Fibroblast of pulmonary artery (primary cell): Measurements from ENCODE around the gene CLSTN2.

Source experiments
- DNase-seq: peaks from one replicate; pipeline ENCODE4 v3.0.0-alpha.2; 2010; ENCODE audit warnings: low read depth
- H3K4me3 ChIP-seq: replicated peaks from 2 replicates; pipeline ENCODE4 v1.5.1; 2011; ENCODE audit warnings: low read depth, mild to moderate bottlenecking, control low read depth, low read length, moderate library complexity
- CTCF ChIP-seq: IDR thresholded peaks from 2 replicates; pipeline ENCODE4 v1.5.1; 2011; ENCODE audit warnings: mild to moderate bottlenecking, control low read depth, low read length, inconsistent platforms; ENCODE audit errors: missing control alignments

CLSTN2 gene

DNA sequence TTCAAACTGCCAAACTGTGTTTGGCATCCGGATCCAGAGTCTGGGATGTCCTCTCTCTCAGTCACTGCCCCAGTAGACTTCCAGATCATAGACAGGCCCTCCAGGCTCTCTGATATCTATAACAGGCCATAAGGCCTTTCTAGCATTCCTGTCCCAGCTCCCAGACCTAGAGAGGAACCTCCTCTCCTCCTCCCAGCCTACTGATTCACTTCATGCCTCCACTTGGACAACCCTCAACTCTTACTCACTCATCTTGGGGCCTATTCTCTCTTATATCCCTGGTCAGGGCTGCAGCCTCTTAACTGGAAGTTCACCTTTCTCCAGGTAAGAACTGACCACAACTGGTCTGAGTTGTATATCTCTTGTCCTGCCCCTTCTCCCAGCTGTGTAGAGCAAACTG, 489.2 kb downstream of the CLSTN2 start:
- no peak overlapping the region for H3K4me3 ChIP-seq
- TF ChIP-seq CTCF: no peak
- no peak for DNase-seq

- H3K4me3 ChIP-seq: no peak overlapping the region
- TF ChIP-seq CTCF: no peak
- no peak for DNase-seq
These were observed 489.7 kb downstream of the CLSTN2 start for GRCh38 chr3:140424726-140425125.

GRCh38 chr3:140427786-140428185, 492.8 kb downstream of the CLSTN2 start:
- no peak overlapping the region for H3K4me3 ChIP-seq
- no peak for TF ChIP-seq CTCF
- DNase-seq: no peak

DNA sequence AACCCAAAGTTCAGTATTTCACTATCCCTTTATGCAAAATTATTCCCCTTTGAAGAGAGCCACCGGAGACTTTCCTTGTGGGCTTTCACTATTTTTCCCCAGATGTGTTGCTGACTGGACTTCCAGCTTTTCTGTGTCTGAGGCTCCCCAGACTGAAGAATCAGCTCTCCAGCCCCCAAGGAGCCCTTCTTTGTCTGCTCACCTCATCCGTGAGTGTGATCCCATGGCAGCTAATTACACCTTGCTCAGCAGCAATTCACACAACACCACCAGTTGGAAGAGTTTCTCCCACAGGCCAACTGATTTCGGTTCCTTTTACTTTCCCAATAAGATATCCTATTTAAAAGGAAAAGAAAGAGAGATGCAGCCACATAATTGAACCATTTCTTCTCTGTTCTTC, 493.4 kb downstream of the CLSTN2 start:
- TF ChIP-seq CTCF: no peak
- no peak for DNase-seq
- no peak overlapping the region for H3K4me3 ChIP-seq

- DNase-seq: no peak
- TF ChIP-seq CTCF: no peak
- no peak overlapping the region for H3K4me3 ChIP-seq
These were observed 494.8 kb downstream of the CLSTN2 start for GRCh38 chr3:140429791-140430190.

- no peak for DNase-seq
- no peak overlapping the region for H3K4me3 ChIP-seq
- no peak for TF ChIP-seq CTCF
These were observed 495.5 kb downstream of the CLSTN2 start for GRCh38 chr3:140430494-140430893.

- no peak for DNase-seq
- H3K4me3 ChIP-seq: no peak overlapping the region
- no peak for TF ChIP-seq CTCF
These were observed 497.3 kb downstream of the CLSTN2 start for GRCh38 chr3:140432229-140432669.
